Left renal cortex interstitium (tissue), 4 donors: Measurements from ENCODE around the gene CNOT3. TPM values are rescaled to one million over a fixed set of nuclear protein-coding genes. Genes with fewer than 3 reads are reported as not detected.
A peak's percentile ranks its signal among the peaks of the same experiment; 100 is the strongest.
"Not testable (repeated sequence)": the region's sequence is repeated elsewhere in the genome, so short reads cannot be mapped to it uniquely, and the experiment has no call there.

Source experiments
- DNase-seq, 4 donors: peaks; one replicate each; pipeline ENCODE4 v3.0.0-alpha.2; 2013; ENCODE audit warnings: low read depth in 4 of 4, low spot score in 2 of 4, missing footprints in 1 of 4
- polyA plus RNA-seq, 4 donors: library from polyadenylated mRNA; unstranded; fragments of 120-200 nt; gene quantifications; one replicate each; pipeline ENCODE4 v1.2.1, GENCODE V29; 2013; ENCODE audit not compliant: insufficient read length in 4 of 4

The CNOT3 gene
- polyA plus RNA-seq, 4 donors, result 66.6 to 74.0 (median 69.4) TPM

DNA sequence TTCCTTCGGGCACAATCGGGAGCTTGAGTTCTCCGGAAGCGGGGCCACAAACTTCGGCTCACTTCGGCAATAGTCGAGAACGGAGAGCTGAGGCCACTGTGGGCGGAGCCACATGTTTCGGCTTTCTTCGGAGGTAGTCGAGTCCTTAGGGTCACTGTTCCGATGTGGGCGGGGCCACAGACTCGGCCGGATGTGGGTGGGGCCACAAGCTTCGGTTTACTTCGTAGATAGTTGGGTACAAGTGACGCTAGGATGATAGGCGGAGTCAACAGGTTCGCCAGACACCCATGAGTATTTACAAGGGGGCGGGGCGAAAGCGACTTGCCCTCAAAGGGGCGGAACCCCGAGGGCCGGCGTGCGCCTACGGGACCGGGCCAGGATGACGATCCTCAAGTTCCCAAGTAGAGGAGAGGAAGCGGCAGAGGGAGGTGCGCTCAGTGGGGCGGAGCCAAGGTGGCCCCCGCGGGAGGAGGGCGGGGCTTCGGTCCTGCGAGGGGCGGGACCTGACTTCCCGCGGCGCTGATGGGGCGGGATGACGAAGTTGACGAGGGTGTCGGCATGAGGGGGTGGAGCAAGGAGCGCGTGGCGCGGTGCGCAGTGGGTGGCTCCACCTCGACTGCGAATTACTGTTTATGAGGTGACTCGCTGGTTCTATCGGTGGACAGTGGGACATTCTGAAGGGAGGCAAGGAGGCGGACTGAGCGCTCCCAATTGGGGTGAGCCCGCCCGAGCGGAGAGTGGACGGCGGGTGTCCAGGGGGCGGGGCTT, 52.4 kb downstream of the CNOT3 start:
- peak; percentile 99 to 100 (median 100) for DNase-seq

DNA sequence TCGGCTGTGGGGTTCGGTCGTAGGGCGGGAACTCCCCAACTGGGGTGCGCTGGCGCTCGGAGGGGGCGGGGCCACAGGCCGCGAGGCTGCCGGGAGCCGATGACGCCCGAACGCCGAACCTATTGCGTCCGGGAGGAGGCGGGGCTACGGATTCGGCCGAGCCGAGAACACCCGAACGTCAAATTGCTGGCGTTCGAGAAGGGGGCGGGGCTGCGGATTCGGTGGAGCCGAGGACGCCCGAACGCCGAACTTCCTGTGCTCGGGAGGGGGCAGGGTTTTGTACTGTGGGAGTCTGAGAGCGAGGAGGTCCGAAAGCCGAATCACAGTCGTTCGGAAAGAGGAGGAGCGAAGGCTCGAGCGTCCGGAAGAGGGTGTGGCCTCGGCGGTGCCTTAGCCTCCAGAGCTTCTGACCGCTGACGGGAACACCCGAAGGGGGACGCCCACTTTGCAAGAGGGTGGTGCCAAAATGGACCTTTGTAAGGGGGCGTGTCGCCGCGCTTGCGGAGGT, 53.0 kb downstream of the CNOT3 start:
- peak; percentile 97 to 99 (median 98) for DNase-seq

- DNase-seq, result peak in 3 of 4 donors; percentile 86 to 91 (median 90)
Observed at GRCh38 chr19:54191011-54191810, 53.6 kb downstream of the CNOT3 start, which contains the start of gene TSEN34. Gene TSEN34, plus strand, starts transcription at chr19:54191308. Its CDS starts 57 bp downstream, at chr19:54191365.

DNA sequence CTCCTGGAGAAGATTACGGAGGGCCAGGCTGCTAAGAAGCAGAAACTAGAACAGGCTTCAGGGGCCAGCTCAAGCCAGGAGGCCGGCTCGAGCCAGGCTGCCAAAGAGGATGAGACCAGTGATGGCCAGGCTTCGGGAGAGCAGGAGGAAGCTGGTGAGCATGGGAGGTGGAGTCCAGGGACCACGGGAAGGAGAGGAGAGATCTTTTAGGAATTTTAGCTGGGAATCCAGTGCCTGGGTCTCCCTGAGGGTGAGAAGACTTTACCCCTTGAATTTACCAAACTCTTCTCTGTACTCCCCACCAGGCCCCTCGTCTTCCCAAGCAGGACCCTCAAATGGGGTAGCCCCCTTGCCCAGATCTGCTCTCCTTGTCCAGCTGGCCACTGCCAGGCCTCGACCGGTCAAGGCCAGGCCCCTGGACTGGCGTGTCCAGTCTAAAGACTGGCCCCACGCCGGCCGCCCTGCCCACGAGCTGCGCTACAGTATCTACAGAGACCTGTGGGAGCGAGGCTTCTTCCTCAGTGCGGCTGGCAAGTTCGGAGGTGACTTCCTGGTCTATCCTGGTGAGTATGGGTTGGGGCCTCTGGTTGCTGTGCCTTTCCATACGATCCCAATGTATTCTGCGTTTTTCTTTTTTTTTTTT, 54.4 kb downstream of the CNOT3 start:
- no peak for DNase-seq

GRCh38 chr19:54193011-54193410, 55.4 kb downstream of the CNOT3 start:
- DNase-seq, result no peak

DNA sequence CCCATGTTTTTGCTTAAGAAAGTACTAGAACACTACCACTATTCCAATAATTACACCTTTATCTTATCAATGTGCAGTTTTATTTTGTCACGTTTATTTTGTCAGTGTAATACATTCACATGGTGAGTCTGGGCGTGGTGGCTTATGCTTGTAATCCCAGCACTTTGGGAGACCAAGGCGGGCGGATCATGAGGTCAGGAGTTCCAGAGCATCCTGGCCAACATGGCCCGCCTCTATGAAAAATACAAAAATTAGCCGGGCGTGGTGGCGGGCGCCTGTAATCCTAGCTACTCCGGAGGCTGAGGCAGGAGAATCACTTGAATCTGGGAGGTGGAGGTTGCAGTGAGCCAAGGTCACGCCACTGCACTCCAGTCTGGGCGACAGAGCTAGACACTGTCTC, 56.9 kb downstream of the CNOT3 start:
- not testable (repeated sequence) for DNase-seq

DNA sequence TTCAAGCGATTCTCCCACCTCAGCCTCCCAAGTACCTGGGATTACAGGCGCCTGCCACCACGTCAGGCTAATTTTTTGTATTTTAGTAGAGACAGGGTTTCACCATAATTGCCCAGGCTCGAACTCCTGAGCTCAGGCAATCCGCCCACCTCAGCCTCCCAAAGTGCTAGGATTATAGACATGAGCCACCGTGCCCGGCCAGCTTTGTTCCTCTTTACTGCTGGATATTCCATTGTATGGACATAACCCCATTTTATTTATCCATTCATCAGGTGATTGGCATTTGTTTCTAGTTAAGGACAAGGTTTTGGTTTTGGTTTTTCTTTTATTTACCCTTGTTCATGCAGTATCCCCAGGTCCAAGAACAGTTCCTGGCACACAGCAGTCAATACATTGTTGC, 59.0 kb downstream of the CNOT3 start:
- no peak for DNase-seq

DNA sequence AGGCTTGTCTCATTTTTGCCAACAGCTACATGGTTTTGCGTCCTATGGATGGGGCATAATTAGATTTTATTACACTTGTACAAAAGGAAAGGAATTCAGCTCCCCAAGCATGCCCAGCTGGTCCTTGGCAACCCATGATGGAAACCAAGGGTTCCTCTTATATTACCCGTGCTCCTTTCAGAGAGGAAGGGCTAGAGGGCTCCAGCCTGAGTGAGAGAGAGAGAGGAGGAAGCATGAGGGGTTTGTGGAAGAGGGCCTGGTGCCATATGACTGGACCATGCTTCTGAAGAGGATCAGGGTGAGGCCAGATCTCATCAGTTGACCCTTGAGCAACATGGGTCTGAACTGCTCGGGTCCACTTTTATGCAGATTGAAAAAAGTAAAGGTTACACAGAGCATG, 59.6 kb downstream of the CNOT3 start:
- DNase-seq, result no peak

- no peak for DNase-seq
Observed at GRCh38 chr19:54199401-54199800, 61.8 kb downstream of the CNOT3 start.

DNA sequence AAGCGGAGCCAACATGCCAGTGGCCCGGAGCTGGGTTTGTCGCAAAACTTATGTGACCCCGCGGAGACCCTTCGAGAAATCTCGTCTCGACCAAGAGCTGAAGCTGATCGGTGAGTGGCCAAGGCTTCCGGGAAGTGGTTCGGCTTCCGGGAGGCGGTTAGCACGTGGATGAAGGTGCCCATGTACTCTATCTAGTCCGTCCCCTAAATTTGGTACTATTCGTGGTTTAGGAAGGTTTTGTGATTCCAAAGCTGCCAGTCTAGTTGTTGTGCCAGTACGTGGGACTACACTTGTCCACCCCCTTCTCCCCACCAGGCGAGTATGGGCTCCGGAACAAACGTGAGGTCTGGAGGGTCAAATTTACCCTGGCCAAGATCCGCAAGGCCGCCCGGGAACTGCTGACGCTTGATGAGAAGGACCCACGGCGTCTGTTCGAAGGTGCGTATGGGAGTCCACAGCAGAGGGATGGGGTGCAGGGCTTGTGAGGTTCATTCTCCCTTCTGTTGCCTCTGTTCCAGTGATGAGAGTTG, 63.7 kb downstream of the CNOT3 start:
- no peak for DNase-seq

- no peak for DNase-seq
Observed at GRCh38 chr19:54201980-54202379, 64.4 kb downstream of the CNOT3 start.

DNA sequence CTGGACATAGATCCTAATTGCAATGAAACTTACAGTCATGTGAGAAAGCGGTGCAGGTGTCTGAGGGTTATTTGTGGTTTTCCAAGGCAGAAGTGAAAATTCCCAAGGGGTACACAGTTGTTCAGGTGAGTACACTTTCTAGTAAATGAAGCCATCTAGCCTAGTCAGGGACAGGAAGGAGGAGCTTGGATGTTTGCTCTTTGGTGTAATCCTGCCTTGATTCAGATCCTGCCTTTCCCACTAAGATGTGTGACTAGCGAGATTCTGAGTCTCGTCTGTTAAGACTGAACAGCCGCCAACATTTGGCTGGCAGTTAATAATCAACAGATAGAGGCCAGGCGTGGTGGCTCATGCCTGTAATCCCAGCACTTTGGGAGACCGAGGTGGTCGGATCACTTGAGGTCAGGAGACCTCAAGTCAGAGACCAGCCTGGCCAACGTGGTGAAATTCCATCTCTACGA, 65.6 kb downstream of the CNOT3 start:
- DNase-seq, result no peak

GRCh38 chr19:54204767-54205468, 67.4 kb downstream of the CNOT3 start:
- no peak for DNase-seq

Other genes starting within 250 kb of the CNOT3 start
- 1 to 10 TPM in 1 of 4 donors, under 1 TPM in 3; 0.66 to 1.4 (median 0.99) TPM for gene CACNG7, start 228.5 kb upstream of the CNOT3 start, polyA plus RNA-seq
- gene CACNG8, start 174.8 kb upstream of the CNOT3 start, polyA plus RNA-seq, result under 1 TPM; 0.16 to 0.62 (median 0.35) TPM
- gene CACNG6, start 146.1 kb upstream of the CNOT3 start, polyA plus RNA-seq, result 1 to 10 TPM in 2 of 4 donors, under 1 TPM in 2; 0.79 to 1.4 (median 1.1) TPM
- gene VSTM1, start 73.9 kb upstream of the CNOT3 start, polyA plus RNA-seq, result under 1 TPM in 3 of 4 donors, not detected in 1; 0.22 to 0.34 (median 0.27) TPM
- gene TARM1, start 56.4 kb upstream of the CNOT3 start, polyA plus RNA-seq, result under 1 TPM in 2 of 4 donors, not detected in 2; 0.22 to 0.33 TPM
- gene OSCAR, start 37.0 kb upstream of the CNOT3 start, polyA plus RNA-seq, result under 1 TPM; 0.30 to 0.47 (median 0.36) TPM
- 100 to 1,000 TPM in 3 of 4 donors, 10 to 100 TPM in 1; 87.1 to 188 (median 133) TPM for gene NDUFA3, start 34.9 kb upstream of the CNOT3 start, polyA plus RNA-seq
- 10 to 100 TPM; 13.1 to 23.6 (median 20.1) TPM for gene TFPT, start 22.1 kb upstream of the CNOT3 start, polyA plus RNA-seq
- gene PRPF31, start 22.0 kb upstream of the CNOT3 start, polyA plus RNA-seq, result 10 to 100 TPM; 69.5 to 75.8 (median 71.8) TPM
- 10 to 100 TPM in 1 of 4 donors, 1 to 10 TPM in 3; 7.8 to 11.1 (median 9.7) TPM for gene LENG1, start 22.0 kb downstream of the CNOT3 start, polyA plus RNA-seq
- 10 to 100 TPM; 27.1 to 48.0 (median 36.6) TPM for gene TMC4, start 35.4 kb downstream of the CNOT3 start, polyA plus RNA-seq
- gene MBOAT7, start 51.8 kb downstream of the CNOT3 start, polyA plus RNA-seq, result 10 to 100 TPM; 48.8 to 93.3 (median 80.8) TPM
- 10 to 100 TPM; 47.0 to 72.4 (median 58.4) TPM for gene TSEN34, start 53.5 kb downstream of the CNOT3 start, polyA plus RNA-seq
- gene RPS9, start 63.1 kb downstream of the CNOT3 start, polyA plus RNA-seq, result 1,000 to 10,000 TPM; 1,470 to 2,055 (median 1,604) TPM
- gene LILRB3, start 85.2 kb downstream of the CNOT3 start, polyA plus RNA-seq, result 1 to 10 TPM in 3 of 4 donors, under 1 TPM in 1; 0.47 to 2.2 (median 1.3) TPM
- under 1 TPM; 0.38 to 0.92 (median 0.65) TPM for gene LILRA6, start 105.0 kb downstream of the CNOT3 start, polyA plus RNA-seq
- gene LILRB5, start 119.5 kb downstream of the CNOT3 start, polyA plus RNA-seq, result 1 to 10 TPM; 2.1 to 2.8 (median 2.3) TPM
- gene LILRB2, start 143.3 kb downstream of the CNOT3 start, polyA plus RNA-seq, result 1 to 10 TPM in 3 of 4 donors, under 1 TPM in 1; 0.88 to 1.8 (median 1.5) TPM
- gene LILRA5, start 175.4 kb downstream of the CNOT3 start, polyA plus RNA-seq, result 1 to 10 TPM in 1 of 4 donors, under 1 TPM in 3; 0.24 to 1.2 (median 0.49) TPM
- gene LILRA4, start 201.4 kb downstream of the CNOT3 start, polyA plus RNA-seq, result under 1 TPM in 2 of 4 donors, not detected in 2; 0.16 to 0.17 TPM
- 1 to 10 TPM; 3.4 to 5.6 (median 4.0) TPM for gene LAIR1, start 227.2 kb downstream of the CNOT3 start, polyA plus RNA-seq